GM19025 (cell line): ENCODE data around the gene INSIG1.

Source experiments
- ATAC-seq: cut with Tn5 transposase; IDR thresholded peaks from one replicate; pipeline ENCODE4 v1.9.1; 2021; ENCODE audit warnings: mild to moderate bottlenecking, low read depth, moderate library complexity; ENCODE audit not compliant: unreplicated experiment

INSIG1 gene

DNA sequence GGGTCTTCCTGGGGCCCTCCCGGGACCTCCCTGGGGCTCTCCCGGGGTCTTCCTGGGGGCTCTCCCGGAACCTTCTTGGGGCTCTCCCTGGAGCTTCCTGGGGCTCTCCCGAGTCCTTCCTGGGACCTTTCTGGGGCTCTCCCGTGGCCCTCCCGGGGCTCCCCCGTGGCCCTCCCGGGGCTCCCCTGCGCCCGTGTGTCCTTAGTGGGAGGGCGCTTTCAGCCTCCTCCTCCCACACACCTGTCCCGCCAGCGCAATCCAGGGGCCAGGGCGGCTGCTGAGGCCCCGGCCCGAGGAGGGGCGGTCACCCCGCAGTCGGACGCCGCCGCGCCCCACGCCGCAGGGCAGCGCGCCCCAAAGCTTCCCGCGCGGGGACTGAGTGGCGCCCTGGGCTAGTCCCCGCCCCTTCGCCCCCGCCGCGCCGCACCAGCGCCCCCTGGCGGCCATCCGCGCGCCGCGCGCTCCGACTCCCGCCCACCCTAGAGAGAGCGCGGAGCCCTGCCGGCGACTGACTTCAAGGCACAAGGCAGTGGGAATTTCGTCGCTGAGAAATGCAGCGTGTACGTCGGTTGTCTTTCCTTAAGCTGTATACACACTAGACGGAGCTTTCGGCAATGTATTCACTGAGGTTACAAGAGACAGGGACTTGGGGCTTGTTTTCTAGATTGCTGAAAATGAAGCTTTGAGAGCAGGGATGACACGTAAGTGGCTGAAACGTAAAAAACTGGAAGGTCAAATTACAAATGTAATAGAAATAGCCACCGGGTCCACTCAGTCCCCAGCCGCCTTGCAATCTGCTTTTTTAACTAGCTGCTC, 47.1 kb downstream of the INSIG1 start:
- ATAC-seq, result peak; percentile 92

DNA sequence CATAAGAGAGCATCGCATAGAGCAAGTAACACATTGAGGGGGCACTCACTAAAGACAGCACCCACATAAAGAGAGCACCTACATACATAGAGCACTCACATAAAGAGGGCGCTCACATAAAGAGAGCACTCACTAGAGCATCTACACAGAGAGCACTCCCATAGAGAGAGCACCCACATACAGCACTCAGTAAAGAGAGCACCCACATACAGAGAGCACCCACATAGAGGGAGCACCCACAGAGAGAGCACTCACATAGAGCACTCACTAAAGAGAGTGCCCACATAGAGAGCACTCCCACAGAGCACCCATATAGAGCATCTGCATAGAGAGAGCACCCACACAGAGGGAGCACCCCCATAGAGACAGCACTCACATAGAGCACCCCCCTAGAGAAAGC, 47.8 kb downstream of the INSIG1 start:
- no peak for ATAC-seq

DNA sequence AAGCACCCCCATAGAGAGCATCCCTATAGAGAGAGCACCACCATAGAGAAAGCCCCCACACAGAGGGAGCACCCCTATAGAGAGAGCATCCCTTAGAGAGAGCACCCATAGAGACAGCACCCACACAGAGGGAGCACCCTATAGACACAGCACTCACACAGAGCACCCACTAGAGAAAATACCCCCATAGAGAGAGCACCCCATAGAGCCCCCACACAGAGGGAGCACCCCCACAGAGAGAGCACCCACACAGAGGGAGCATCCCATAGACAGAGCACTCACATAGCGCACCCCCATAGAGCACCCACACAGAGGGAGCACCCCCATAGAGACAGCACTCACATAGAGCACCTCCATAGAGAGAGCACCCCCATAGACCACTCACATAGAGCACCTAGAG, 48.6 kb downstream of the INSIG1 start:
- no peak for ATAC-seq

DNA sequence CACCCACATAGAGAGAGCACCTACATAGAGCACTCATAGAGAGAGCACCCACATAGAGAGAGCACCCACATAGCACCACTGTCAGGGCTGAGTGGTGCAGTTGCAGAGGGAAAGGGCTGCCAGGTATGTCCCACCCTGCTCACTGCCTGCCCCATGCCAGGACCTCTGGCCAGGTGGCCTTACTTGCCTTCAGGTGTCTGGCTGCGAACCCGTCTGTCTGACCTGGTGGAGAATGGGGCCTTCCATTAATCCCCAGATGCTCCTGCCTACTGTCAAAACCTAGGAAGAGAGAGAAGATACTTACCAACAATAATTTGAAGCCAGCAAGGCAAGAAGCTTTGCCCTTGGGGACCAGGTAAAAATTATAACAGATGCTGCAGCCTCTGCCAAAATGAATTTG, 51.1 kb downstream of the INSIG1 start:
- no peak for ATAC-seq

DNA sequence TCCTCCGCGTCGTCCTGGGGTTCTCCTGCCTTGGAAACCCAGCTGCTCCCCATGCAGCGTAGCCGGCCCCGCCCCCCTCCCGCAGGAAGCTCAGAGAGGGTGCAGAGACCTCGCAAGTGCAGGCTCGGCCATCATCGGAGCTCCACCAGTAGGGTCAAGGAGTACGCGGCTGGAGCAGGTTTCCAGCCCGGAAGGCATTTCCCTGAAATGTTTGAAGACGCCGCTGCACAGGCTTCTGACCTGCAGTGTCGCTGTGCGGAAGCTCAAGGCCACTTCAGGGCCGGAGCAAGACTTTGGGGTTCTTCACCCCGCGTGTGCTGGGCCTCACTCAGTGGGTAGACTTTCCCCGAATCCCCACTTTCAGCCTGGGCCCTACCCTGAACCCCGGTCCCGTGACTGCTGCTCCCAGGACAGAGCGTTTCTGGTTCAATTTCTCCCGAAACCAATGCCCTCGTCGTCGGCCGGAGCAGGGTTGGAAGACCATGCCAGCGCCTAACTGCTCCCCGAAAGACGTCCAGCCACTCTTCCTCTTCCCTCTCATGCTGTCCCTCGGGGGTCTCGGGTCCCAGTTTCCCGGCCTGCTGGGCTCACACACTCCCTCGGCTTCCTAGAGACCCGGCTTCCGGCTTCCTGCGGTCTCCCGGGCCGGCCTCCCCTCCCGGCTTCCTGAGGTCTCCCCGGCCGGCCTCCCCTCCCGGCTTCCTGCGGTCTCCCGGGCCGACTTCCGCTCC, 52.1 kb downstream of the INSIG1 start:
- ATAC-seq, result no peak

DNA sequence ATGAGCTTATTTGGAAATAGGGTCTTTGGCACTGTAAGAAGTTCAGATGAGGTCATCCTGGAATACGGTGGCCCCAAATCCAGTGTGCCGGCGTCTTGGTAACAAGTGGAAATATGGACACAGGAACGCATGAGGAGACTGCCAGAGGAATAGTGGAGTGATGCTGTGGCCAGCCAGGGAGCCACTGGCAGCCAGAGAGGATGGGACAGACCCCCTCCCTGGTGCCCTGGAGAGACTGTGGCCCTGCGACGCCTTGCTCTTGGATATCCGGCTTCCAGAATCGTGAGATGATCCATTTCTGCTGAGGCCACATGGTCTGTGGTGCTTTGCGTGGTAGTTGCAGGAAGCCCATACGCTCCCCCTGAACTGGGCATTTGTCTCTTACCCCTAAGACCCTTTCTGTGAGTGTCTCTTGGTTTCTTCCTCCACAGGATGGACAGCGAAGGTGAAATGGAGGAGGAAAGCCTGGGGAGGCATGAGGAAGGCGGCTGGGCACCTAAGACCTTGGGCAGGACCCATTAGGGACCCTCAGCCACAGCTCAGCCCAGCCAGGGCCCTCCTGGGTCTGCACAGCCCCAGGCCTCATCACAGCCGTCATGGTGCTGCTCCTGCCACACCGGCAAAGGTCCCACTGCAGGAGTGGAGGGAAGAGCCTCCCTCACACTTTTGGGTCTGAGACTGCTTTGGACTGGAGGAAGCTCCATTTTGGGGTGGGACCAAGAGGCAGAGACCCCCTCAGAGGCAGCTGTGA, 53.6 kb downstream of the INSIG1 start:
- ATAC-seq, result no peak

DNA sequence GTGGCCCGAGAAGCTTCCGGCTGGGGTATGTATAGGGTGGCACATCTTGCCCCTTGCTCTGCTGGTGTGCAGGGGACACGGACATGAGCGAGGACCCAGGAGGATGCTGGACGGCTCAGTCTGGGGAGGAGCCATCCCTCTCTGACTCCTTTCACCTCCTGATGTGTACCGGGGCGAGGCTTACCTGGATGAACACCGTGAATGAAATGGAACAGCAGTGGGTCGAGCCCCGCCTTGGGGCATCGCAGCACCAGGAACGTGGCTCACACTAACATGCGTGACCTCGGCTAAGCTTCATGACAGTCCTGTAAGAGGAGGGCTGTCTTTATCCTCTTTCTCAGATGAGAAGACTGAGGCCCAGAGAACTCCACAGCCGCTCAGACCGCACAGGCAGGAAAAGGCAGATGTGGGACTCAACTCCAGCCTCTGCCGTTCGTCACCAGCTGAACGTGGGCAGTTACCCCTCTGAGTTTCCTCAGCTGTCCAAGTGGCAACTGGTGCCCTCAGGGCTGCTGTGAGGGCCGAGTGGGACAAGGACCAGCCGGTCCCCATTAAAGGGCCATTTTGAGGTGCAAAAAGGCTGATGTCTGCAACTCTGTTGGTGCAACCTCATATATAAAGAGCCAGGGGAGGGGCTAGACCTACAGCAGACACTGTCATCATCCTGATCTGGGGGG, 54.5 kb downstream of the INSIG1 start:
- no peak for ATAC-seq

DNA sequence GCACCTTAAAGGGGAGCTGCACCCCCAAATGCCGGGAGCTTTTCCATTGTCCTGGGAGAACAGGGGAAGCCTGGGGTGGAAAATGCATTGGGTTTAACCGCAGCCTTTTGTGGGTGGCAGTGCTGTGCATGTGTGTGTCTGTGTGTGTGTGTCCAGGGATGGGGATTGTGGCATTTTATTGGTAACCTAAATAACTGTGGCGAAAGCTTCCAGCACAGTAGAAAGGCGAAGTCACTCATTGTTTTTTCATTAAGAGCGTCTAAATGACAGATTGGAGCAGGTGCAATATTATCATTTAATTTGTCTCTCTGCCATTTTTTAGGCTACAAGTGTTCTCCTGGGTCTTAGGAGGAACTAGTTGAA, 55.1 kb downstream of the INSIG1 start:
- ATAC-seq, result no peak

DNA sequence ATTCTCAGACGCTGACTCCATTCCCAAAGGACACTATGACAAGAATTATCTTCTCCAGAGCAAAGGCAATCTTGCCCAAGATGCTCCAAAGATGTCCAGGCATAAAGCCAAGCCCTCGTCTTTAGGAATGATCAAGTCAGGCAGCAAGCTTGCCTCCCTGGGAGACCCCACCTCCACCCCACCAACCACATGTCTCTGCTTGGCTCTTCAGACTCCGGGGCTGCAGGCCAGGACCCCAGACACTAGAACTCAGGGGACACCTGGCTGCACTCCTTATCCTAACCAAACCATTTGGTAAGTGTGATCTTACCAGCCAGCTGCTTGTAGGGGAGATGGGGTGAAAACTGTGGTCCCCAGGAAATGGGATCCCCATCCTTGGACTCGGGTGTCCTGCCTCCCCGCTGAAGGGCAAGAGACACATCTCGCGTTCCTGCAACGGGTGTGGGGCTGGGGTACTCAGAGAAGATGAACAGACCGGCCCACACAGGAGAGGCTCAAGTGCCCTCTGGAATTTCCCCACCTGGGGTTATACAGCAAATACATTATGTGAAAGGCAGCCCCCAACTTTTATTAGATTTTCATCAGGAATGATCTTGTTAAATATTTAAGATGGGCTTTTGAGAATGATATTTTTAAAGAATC, 55.7 kb downstream of the INSIG1 start:
- no peak for ATAC-seq

DNA sequence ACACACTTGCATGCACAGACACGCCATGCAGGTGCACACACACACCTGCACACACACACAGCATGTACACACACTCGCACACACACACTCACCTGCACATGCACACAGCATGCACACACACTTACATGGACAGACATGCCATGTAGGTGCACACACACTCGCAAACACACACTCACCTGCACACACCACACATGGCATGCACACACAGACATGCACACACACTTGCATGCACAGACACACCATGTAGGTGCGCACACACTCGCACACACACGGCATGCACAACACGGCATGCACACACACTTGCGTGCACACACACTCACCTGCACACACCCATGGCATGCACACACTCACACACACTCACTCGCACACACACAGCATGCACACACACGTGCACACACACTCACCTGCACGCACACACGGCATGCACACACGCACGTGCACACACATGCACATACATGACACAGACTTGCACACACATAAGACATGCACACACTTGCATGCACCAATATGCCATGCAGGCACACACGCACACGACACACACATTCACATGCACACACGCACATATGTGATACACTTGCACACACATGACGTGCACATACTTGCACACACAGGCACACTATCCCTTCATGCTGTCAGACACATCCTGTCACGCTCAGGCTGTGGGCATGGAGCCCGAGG, 56.8 kb downstream of the INSIG1 start:
- no peak for ATAC-seq

DNA sequence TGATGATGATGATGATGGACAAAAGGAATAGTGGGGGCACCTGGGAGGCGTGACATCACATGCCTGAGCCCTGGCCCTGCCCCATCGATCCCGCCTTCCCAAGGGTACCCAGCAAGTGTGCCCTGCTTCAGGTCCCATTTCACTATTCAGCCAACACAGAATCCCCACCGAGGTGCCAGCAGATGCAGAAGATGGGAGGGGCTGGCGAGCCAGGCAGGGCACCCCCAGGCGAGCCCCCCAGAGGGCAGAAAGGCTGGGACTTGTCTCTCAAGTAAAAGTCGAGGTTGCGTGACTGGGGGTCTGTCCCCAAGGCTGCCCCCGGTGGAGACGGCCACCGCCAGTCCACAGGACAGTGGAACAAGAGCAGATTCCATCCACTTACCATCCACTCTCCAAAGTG, 57.5 kb downstream of the INSIG1 start:
- no peak for ATAC-seq

DNA sequence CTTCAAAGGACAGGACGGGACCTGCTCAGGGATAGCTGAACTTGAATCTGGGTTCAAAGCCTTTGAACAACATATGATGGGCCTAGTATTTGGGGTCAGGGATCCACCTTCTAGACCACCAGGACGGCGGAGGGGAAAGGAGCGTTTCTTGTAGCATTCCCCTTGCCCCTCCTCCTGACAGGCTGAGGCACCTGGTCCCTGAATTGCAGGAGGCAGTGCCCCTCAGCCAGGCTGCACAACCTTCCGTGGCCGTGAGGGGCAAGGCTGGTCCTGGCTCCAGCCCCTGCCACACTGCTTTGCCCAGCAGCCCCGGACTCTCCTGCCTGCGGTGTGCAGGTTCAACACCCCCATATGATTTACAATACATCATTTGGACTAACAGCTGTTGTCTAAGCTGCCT, 58.1 kb downstream of the INSIG1 start:
- no peak for ATAC-seq

DNA sequence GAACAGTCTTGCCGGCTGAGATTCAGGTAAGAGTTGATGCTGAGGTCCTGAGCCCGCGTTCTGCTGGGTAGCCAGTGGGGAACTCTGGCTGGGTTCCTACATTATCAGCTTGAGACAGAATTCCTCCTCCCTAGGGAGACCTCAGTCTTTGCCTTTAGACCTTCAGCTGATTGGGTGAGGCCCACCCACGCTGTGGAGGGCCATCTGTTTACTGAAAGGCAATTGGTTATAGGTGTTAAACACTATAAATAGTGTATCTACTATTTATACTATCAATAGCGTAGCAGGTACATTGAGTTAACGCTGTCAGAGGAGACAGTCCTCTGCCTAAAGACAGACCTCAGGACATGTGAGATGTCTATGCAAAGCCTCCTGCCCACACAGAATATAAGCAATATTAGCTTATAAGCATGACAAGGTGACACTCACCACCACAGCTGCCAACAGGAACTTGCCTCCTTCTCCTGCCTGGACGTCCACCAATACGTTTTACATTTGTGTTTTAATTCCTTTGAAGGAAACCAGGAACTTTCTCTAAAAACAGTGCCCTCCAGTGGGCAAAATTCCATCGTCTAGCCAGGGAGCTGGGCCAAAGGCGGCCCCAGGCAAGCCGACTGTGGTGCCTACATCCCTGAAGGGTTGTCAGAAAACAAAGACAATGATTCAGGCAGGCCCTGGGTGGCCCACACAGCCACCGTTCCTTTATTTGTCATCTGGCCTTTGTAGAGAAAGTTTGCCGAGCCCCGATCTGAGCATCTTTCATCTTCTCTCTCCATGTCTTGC, 58.8 kb downstream of the INSIG1 start:
- no peak for ATAC-seq

DNA sequence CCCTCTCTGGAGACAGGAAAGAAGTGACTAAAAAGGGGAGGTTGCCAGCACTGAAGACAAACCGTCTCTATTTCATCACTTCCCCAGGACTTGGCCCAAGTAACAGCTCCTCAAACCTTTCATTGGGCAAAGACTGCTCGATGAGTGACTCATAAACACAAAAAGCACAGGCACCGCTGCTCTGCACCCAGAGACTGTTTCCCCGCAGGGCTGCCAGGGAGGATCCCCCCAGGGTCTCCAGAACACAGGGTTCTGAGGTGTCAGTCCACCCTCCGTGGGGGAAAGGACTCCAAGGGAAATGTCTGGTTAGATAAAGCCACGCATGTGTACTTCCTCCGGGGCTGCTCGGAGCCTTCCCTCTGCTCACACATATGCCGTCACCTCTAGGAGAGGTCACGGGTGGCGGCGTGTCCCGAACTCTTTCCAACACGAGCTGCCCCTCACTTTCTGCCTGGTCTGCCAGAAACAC, 59.9 kb downstream of the INSIG1 start:
- no peak for ATAC-seq

DNA sequence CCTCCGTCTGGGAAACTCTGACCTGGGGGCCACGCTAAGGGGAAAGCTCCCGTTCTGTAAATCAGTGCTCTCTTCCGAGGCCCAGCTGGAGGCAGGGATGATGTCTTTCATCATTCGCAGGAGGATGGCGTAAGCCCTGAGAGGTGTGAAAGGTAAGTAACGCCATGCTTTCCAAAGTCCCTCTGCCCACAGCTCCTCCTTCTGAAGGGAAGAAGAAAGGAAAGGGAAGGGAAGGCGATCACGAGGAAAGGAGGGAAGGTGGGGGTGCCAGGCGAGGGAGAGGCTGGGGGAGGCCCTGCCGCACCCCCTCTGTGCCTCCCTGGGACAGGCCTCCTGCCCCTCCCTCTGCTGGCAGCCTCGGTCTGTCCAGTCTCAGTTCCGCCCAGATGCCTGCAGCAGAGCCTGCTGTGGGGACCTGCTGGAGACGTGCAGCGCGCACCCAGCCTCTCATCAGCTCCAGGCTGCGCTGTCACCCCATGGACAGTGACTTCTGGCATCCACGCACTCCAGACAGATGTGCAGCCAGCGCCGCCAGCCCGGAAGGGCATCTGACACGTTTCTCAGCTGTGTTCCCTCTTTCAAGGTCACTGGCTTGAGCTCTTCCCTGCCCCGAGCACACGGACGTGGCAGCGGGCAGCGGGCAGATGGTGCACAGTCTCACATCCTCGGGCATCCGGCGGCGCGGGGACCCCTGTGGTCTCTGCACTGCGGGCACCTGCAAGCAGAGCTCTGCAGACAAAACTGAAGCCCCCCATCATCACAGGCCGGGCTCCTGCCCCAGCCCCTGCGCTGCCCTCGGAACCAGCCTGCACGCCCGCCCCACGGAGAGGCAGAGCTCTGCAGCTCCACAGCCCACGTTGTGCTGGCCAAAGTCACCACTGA, 60.6 kb downstream of the INSIG1 start:
- ATAC-seq, result no peak

DNA sequence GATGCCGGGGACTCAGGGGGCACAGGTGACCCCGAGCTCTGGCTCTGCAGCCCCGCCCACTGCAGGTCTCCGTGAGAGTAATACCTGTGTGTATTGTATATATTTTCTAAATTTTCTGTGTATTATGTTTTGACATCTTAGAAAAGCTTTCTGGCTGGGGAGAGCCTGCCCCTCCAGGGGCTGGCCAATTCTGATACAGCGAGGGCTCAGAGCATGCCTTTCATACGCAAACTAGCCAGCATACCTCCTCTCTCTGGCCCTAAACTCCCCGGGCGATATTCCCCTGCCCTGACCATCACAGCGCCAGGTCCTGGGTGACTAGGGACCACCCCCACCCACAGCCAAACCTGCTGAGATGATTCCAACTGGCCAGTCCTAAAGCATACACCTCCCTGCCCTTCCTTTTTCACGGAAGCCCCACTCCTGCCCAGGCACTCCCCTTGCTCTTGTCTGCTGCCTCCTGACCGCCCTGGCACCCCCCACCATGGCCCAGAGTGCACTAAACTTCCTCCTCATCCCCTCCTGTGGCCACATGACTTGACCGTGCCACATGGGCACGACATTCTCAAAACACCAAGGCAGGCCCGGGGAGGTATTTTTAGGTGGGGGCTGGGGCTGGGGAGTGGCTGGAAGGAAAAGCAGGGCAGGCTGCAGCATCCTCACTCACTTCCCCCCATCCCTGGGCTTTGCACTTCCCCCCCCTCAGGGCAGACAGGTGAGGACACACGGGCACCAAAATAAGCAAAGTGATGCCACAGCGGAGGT, 61.5 kb downstream of the INSIG1 start:
- ATAC-seq, result no peak
